K562 (cell line): ENCODE data around the gene SLC38A11. TPM values are rescaled to one million over a fixed set of nuclear protein-coding genes. Genes with fewer than 3 reads are reported as not detected.

ENCODE experiments used
- ATAC-seq: fragments of 200-7000 bp; cut with Tn5 transposase; 3 replicates; pipeline ENCODE4 v1.9.1; 2020; ENCODE audit warnings: moderate library complexity
- BruUV-seq: library from RNA; stranded (reverse); fragments of 400-500 nt; replicated peaks from 2 replicates; lab custom pipeline; 2021; lab: Mats Ljungman, UMichigan
- CTCF ChIA-PET: fragments of 300-600 bp; formaldehyde crosslinking; extraction: SDS; loops from one replicate; lab custom pipeline; 2021; ENCODE audit warnings: low intra/inter-chr PET ratio; lab: Yijun Ruan, JAX
- POLR2A ChIA-PET: fragments of 300-600, 350-650 bp; sonication (Branson Sonifier 250); formaldehyde crosslinking; extraction: SDS; loops from one replicate; lab custom pipeline; 2021; ENCODE audit warnings: antibody characterized with exemption, inconsistent platforms; lab: Yijun Ruan, JAX
- DNase-seq, 4 experiments: peaks; one replicate each; pipeline versions ENCODE4 v3.0.0 to v3.0.0-alpha.2; 2011 to 2018; ENCODE audit warnings: low spot score in 3 of 4, mixed read lengths in 3 of 4; ENCODE audit errors: extremely low read depth in 1 of 4
- FAIRE-seq: peaks from 2 replicates; lab custom pipeline; 2011; peaks lifted over from hg19 to GRCh38; lab: Jason Lieb, UNC
- H2AFZ ChIP-seq: 2 replicates; pipeline ENCODE4 v1.6.0; 2011; ENCODE audit warnings: low read depth, low read length, control low read depth, inconsistent platforms
- H3K27ac ChIP-seq: fragments of 200-600 bp; 3 replicates; pipeline ENCODE4 v1.8.0; 2011; ENCODE audit warnings: low read depth, mild to moderate bottlenecking, control low read depth, inconsistent platforms, low read length, moderate library complexity, mixed read lengths; ENCODE audit errors: extremely low read depth
- H3K27me3 ChIP-seq, 2 experiments: fragments of 300-600 bp in 1 of 2; 2 replicates in 1 of 2; 3 replicates in 1 of 2; pipeline versions ENCODE4 v1.6.0 to v1.8.0; 2011; ENCODE audit warnings: inconsistent platforms in 2 of 2, low read length in 2 of 2, mild to moderate bottlenecking in 1 of 2, mixed read lengths in 1 of 2, moderate library complexity in 1 of 2; ENCODE audit not compliant: control insufficient read depth in 2 of 2, insufficient read depth in 2 of 2
- H3K36me3 ChIP-seq: fragments of 300-600 bp; 3 replicates; pipeline ENCODE4 v1.8.0; 2011; ENCODE audit warnings: mild to moderate bottlenecking, low read length, inconsistent platforms; ENCODE audit not compliant: control insufficient read depth, insufficient read depth
- H3K4me1 ChIP-seq, 2 experiments: fragments of 200-600 bp in 1 of 2; replicated peaks in 1 of 2; 2 replicates in 1 of 2; 3 replicates in 1 of 2; pipeline versions ENCODE4 v1.5.1 to v1.8.0; 2011; ENCODE audit warnings: inconsistent platforms in 2 of 2, low read length in 2 of 2, mild to moderate bottlenecking in 1 of 2, mixed read lengths in 1 of 2, moderate library complexity in 1 of 2; ENCODE audit not compliant: control insufficient read depth in 2 of 2, insufficient read depth in 2 of 2
- H3K4me2 ChIP-seq: 2 replicates; pipeline ENCODE4 v1.6.1; 2011; ENCODE audit warnings: low read length, control low read depth, inconsistent platforms, mixed read lengths; ENCODE audit not compliant: insufficient read depth
- H3K4me3 ChIP-seq: fragments of 200-600 bp; sonication (generic), shearing (Covaris generic); 2 replicates; pipeline ENCODE4 v1.5.1; 2016; ENCODE audit warnings: control low read depth, inconsistent platforms
- H3K79me2 ChIP-seq: fragments of 200-600 bp; 3 replicates; pipeline ENCODE4 v1.8.0; 2011; ENCODE audit warnings: low read length, inconsistent platforms; ENCODE audit not compliant: control insufficient read depth, insufficient read depth
- H3K9ac ChIP-seq, 2 experiments: 2 replicates each; pipeline versions ENCODE4 v1.6.0 to v1.6.1; 2011; ENCODE audit warnings: low read depth in 2 of 2, low read length in 2 of 2, control low read depth in 1 of 2, inconsistent platforms in 1 of 2, mild to moderate bottlenecking in 1 of 2, mixed read lengths in 1 of 2; ENCODE audit not compliant: insufficient read depth in 1 of 2
- H3K9me1 ChIP-seq: one replicate; pipeline ENCODE4 v1.6.0; 2011; ENCODE audit warnings: inconsistent platforms, mild to moderate bottlenecking, low read length, moderate library complexity; ENCODE audit not compliant: control insufficient read depth, insufficient read depth
- H3K9me3 ChIP-seq: replicated peaks from 2 replicates; pipeline ENCODE4 v1.5.1; 2011; ENCODE audit warnings: low read depth, low read length, inconsistent platforms; ENCODE audit not compliant: control insufficient read depth, insufficient read depth
- H4K20me1 ChIP-seq: replicated peaks from 2 replicates; pipeline ENCODE4 v1.6.1; 2011; ENCODE audit warnings: low read length, inconsistent platforms, mixed read lengths; ENCODE audit not compliant: control insufficient read depth, insufficient read depth
- FOXK2 ChIP-seq, 2 experiments: fragments of 450-650 bp; IDR thresholded peaks in 1 of 2; conservative IDR thresholded peaks in 1 of 2; 2 replicates each; pipeline ENCODE4 v1.6.1; 2016; ENCODE audit warnings: low read depth in 2 of 2, mild to moderate bottlenecking in 1 of 2
- HMGN3 ChIP-seq: IDR thresholded peaks from 2 replicates; pipeline ENCODE4 v1.6.1; 2011; ENCODE audit warnings: borderline replicate concordance, low read depth, mild to moderate bottlenecking, mixed read lengths, low read length; ENCODE audit not compliant: insufficient read length; ENCODE audit errors: extremely low read depth
- KHSRP ChIP-seq: fragments of 450-650 bp; IDR thresholded peaks from 2 replicates; pipeline ENCODE4 v1.6.1; 2017
- MAZ ChIP-seq, 2 experiments: fragments of 450-650 bp in 1 of 2; sonication (generic) in 1 of 2; formaldehyde crosslinking; IDR thresholded peaks in 1 of 2; conservative IDR thresholded peaks in 1 of 2; 2 replicates each; pipeline versions ENCODE4 v1.4.0 to v1.5.0; 2020; ENCODE audit warnings: mild to moderate bottlenecking in 1 of 2, missing genetic modification reagents in 1 of 2
- NONO ChIP-seq, 2 experiments: fragments of 200-400 bp in 1 of 2; fragments of 450-650 bp in 1 of 2; formaldehyde crosslinking in 1 of 2; IDR thresholded peaks; 2 replicates each; pipeline ENCODE4 v1.6.1; 2017; ENCODE audit warnings: low read depth in 2 of 2, mild to moderate bottlenecking in 2 of 2, moderate library complexity in 2 of 2, low read length in 1 of 2
- PHB ChIP-seq: fragments of 250-450 bp; sonication (Bioruptor Pico); IDR thresholded peaks from 2 replicates; pipeline ENCODE4 v1.5.0; 2021
- SMARCC2 ChIP-seq: fragments of 450-650 bp; IDR thresholded peaks from 2 replicates; pipeline ENCODE4 v1.6.1; 2017; ENCODE audit warnings: antibody characterized with exemption, moderate library complexity, mild to moderate bottlenecking, low read depth
- SREBF2 ChIP-seq: sonication (generic); formaldehyde crosslinking; IDR thresholded peaks from 2 replicates; pipeline ENCODE4 v1.4.0; 2020; ENCODE audit warnings: mild to moderate bottlenecking, missing genetic modification reagents
- ZNF217 ChIP-seq: sonication (generic); formaldehyde crosslinking; IDR thresholded peaks from 2 replicates; pipeline ENCODE4 v1.8.0; 2022; ENCODE audit warnings: mild to moderate bottlenecking, missing genetic modification reagents
- ZNF311 ChIP-seq: fragments of 250-450 bp; sonication (Bioruptor Pico); IDR thresholded peaks from 2 replicates; pipeline ENCODE4 v1.4.0; 2020; ENCODE audit warnings: mild to moderate bottlenecking, moderate library complexity
- ZZZ3 ChIP-seq: fragments of 450-650 bp; IDR thresholded peaks from 2 replicates; pipeline ENCODE4 v1.6.1; 2016; ENCODE audit warnings: antibody characterized with exemption, mild to moderate bottlenecking, moderate library complexity
- WGBS: fragments of 100-300 bp; shearing (Covaris generic); methylation state at CpG from one replicate; pipeline ENCODE4 v1.1.6; 2016; ENCODE audit warnings: low coverage, mixed read lengths; ENCODE audit not compliant: insufficient coverage; ENCODE audit errors: missing lambda C conversion rate; 5-methylcytosine and 5-hydroxymethylcytosine counted together
- in situ Hi-C: fragments of 300-500 bp; cut with MboI; formaldehyde crosslinking; loops from 4 replicates; pipeline ENCODE4 v1.15.0; 2018; ENCODE audit warnings: inconsistent platforms, mixed read lengths
- intact Hi-C: fragments of 100-400 bp; cut with micrococcal nuclease; formaldehyde crosslinking; loops from 2 replicates; pipeline ENCODE4 v1.14.2; 2022
- polyA plus RNA-seq, 8 experiments: library from polyadenylated mRNA; depleted of rRNA in 4 of 8; stranded (reverse) in 5 of 8; unstranded in 3 of 8; fragments of >200 nt; fragmentation: Nextera tagmentation in 2 of 8; fragmentation: Illumina TruSeq in 1 of 8; extraction: Ambion mirVana in 2 of 8; extraction: Trizol in 1 of 8; gene quantifications; 2 replicates each; pipeline versions ENCODE4 v1.2.1 to v1.2.3, GENCODE V29; 2011 to 2014; ENCODE audit warnings: inconsistent platforms in 1 of 8, missing spikeins in 1 of 8
- total RNA-seq, 7 experiments: library from RNA; depleted of rRNA in 6 of 7; stranded (reverse); fragments of >200 nt in 6 of 7; fragmentation: Illumina TruSeq in 2 of 7; extraction: Trizol in 2 of 7; gene quantifications; 2 replicates each; pipeline versions ENCODE4 v1.2.1 to v1.2.3, GENCODE V29; 2011 to 2021; ENCODE audit warnings: low replicate concordance in 1 of 7
- TF ChIP-seq, protein P1 (sequence below): fragments of 450-650 bp; IDR thresholded peaks from 2 replicates; pipeline ENCODE4 v1.6.1; 2017; ENCODE audit warnings: mild to moderate bottlenecking, moderate library complexity
- TF ChIP-seq, protein P2 (sequence below): fragments of 150-350 bp; IDR thresholded peaks from 2 replicates; pipeline ENCODE4 v1.6.1; 2014; ENCODE audit warnings: low read depth, mild to moderate bottlenecking, low read length, borderline replicate concordance

Gene SLC38A11
- total and polyA plus RNA-seq, 9 of the 15 experiments (the other 6 are each of a cell fraction or from before 2014, with no cell fraction given): not detected

DNA sequence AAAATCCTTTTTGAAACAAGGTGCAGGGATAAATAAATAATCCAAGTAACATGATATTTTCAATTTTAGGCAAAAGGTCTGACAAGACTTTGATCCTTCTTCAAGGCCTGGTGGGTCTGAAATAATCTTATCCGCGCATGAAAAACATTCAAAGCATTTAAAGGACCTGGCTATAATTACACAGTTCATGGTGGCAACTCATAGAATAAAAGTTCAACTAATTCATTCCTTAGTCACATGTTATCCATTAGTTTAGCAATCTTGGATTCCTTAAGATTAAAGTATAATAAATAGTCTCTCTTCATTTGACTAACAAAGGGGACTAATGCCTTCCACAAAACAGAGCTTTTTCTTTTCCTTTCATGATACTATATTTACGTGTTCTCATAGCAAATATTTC is 21.0 kb upstream of the SLC38A11 start:
- FAIRE-seq (no peak), DNase-seq (no peak), ATAC-seq (no peak)
- no peaks in the 10 kb centered on the region for H3K36me3 ChIP-seq
- TF ChIP-seq SMARCC2: no peak
- TF ChIP-seq KHSRP: no peak
- no peak for TF ChIP-seq ZNF217
- TF ChIP-seq SREBF2 (CRISPR knock-in tag): no peak
- TF ChIP-seq, protein P1, sequence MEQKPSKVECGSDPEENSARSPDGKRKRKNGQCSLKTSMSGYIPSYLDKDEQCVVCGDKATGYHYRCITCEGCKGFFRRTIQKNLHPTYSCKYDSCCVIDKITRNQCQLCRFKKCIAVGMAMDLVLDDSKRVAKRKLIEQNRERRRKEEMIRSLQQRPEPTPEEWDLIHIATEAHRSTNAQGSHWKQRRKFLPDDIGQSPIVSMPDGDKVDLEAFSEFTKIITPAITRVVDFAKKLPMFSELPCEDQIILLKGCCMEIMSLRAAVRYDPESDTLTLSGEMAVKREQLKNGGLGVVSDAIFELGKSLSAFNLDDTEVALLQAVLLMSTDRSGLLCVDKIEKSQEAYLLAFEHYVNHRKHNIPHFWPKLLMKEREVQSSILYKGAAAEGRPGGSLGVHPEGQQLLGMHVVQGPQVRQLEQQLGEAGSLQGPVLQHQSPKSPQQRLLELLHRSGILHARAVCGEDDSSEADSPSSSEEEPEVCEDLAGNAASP: no peak
- no peaks in the 10 kb centered on the region for H3K79me2 ChIP-seq
- H3K4me1 ChIP-seq: no peaks in the 10 kb centered on the region
- intact Hi-C loops: no loop called here
- no peak overlapping the region for H2AFZ ChIP-seq
- H4K20me1 ChIP-seq: no peaks in the 10 kb centered on the region
- POLR2A ChIA-PET: no interaction called here
- WGBS: 0% methylated on average over 3 of the region's 3 CpGs
- H3K27ac ChIP-seq: no peak overlapping the region
- H3K4me3 ChIP-seq: no peak overlapping the region
- H3K9ac ChIP-seq: no peak overlapping the region
- no peaks in the 10 kb centered on the region for H3K9me1 ChIP-seq
- H3K9me3 ChIP-seq: no peaks in the 10 kb centered on the region
- CTCF ChIA-PET: no interaction called here
- in situ Hi-C loops: no loop called here
- no peak overlapping the region for H3K4me2 ChIP-seq
- no peaks in the 10 kb centered on the region for H3K27me3 ChIP-seq
- BruUV-seq: no TSS peak

DNA sequence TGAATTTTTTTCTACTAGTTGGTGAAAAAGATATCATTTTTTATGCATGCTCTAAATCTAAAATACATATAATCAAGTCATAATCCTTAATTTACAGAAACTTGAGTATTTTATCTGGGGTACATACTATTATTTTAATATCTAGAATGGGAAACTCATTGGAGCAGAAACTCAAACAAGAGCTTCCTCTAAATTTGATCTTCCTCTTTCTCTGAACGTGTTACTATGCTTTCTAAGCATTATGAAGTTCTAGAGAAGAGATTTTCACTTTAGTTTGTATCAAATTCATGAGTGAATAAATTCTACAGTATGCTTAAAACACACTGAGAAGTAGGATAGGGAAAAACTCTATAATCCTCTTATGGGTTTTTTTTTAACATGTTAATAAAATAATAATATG is 20.6 kb upstream of the SLC38A11 start:
- Histone ChIP-seq H3K79me2 (no peaks in the 10 kb centered on the region), H3K27ac (no peak overlapping the region), H3K36me3 (no peaks in the 10 kb centered on the region), H3K9me1 (no peaks in the 10 kb centered on the region), H4K20me1 (no peaks in the 10 kb centered on the region), H3K27me3 (no peaks in the 10 kb centered on the region), H3K4me1 (no peaks in the 10 kb centered on the region), H3K9ac (no peak overlapping the region), H3K4me2 (no peak overlapping the region), H3K9me3 (no peaks in the 10 kb centered on the region), H2AFZ (no peak overlapping the region), H3K4me3 (no peak overlapping the region)
- no peak for FAIRE-seq
- no peak for DNase-seq
- ChIA-PET CTCF (no interaction called here), POLR2A (no interaction called here)
- intact Hi-C loops (no loop called here), in situ Hi-C loops (no loop called here)
- 0% methylated on average over 1 of the region's 1 CpG for WGBS
- ATAC-seq: no peak
- no TSS peak for BruUV-seq
- TF ChIP-seq ZZZ3 (no peak), MAZ (CRISPR knock-in tag; conservative IDR thresholded peaks at IDR 0.05 in 1 of 2, IDR thresholded peaks at IDR 0.05 in 1 of 2) (no peak), FOXK2 (conservative IDR thresholded peaks at IDR 0.05 in 1 of 2, IDR thresholded peaks at IDR 0.05 in 1 of 2; ENCODE audit: low read depth in 2 of 2) (no peak), HMGN3 (no peak), NONO (IDR thresholded peaks at IDR 0.05; ENCODE audit: low read depth in 2 of 2, low read length in 1 of 2) (no peak), PHB (no peak), ZNF311 (CRISPR knock-in tag) (no peak)
- TF ChIP-seq, protein P2, sequence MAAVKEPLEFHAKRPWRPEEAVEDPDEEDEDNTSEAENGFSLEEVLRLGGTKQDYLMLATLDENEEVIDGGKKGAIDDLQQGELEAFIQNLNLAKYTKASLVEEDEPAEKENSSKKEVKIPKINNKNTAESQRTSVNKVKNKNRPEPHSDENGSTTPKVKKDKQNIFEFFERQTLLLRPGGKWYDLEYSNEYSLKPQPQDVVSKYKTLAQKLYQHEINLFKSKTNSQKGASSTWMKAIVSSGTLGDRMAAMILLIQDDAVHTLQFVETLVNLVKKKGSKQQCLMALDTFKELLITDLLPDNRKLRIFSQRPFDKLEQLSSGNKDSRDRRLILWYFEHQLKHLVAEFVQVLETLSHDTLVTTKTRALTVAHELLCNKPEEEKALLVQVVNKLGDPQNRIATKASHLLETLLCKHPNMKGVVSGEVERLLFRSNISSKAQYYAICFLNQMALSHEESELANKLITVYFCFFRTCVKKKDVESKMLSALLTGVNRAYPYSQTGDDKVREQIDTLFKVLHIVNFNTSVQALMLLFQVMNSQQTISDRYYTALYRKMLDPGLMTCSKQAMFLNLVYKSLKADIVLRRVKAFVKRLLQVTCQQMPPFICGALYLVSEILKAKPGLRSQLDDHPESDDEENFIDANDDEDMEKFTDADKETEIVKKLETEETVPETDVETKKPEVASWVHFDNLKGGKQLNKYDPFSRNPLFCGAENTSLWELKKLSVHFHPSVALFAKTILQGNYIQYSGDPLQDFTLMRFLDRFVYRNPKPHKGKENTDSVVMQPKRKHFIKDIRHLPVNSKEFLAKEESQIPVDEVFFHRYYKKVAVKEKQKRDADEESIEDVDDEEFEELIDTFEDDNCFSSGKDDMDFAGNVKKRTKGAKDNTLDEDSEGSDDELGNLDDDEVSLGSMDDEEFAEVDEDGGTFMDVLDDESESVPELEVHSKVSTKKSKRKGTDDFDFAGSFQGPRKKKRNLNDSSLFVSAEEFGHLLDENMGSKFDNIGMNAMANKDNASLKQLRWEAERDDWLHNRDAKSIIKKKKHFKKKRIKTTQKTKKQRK: no peak
